HepG2 (cell line): Measurements from ENCODE around the gene PCYT2. TPM values are rescaled to one million over a fixed set of nuclear protein-coding genes. Genes with fewer than 3 reads are reported as not detected.

ENCODE experiments used
- CEBPG ChIP-seq: IDR thresholded peaks from 2 replicates; pipeline ENCODE4 v1.6.1; 2016
- ELF4 ChIP-seq: sonication (generic); formaldehyde crosslinking; IDR thresholded peaks from 2 replicates; pipeline ENCODE4 v1.5.0; 2020; ENCODE audit warnings: missing genetic modification reagents, mild to moderate bottlenecking, moderate library complexity, borderline replicate concordance
- FOXA3 ChIP-seq: IDR thresholded peaks from 2 replicates; pipeline ENCODE4 v1.6.1; 2016; ENCODE audit warnings: missing genetic modification reagents, missing compliant biosample characterization
- GATAD1 ChIP-seq: IDR thresholded peaks from 2 replicates; pipeline ENCODE4 v1.6.1; 2016; ENCODE audit warnings: missing genetic modification reagents, missing compliant biosample characterization
- GFI1 ChIP-seq: sonication (generic); formaldehyde crosslinking; IDR thresholded peaks from 2 replicates; pipeline ENCODE4 v1.5.0; 2020; ENCODE audit warnings: missing genetic modification reagents, mild to moderate bottlenecking, borderline replicate concordance
- HES4 ChIP-seq: sonication (generic); formaldehyde crosslinking; IDR thresholded peaks from 2 replicates; pipeline ENCODE4 v1.9.0; 2021; ENCODE audit warnings: mild to moderate bottlenecking, missing genetic modification reagents, borderline replicate concordance
- HNRNPL ChIP-seq: fragments of 200-400 bp; formaldehyde crosslinking; IDR thresholded peaks from 2 replicates; pipeline ENCODE4 v1.6.1; 2017; ENCODE audit warnings: mild to moderate bottlenecking, low read depth, low read length
- MIER3 ChIP-seq: IDR thresholded peaks from 2 replicates; pipeline ENCODE4 v1.6.1; 2016; ENCODE audit warnings: missing compliant biosample characterization, borderline replicate concordance
- NR2F1 ChIP-seq, 2 experiments: fragments of 450-650 bp in 1 of 2; formaldehyde crosslinking in 1 of 2; IDR thresholded peaks; 2 replicates each; pipeline versions ENCODE4 v1.5.0 to v1.6.1; 2016 to 2020; ENCODE audit warnings: mild to moderate bottlenecking in 1 of 2, missing compliant biosample characterization in 1 of 2, missing genetic modification reagents in 1 of 2, moderate library complexity in 1 of 2
- PAF1 ChIP-seq: IDR thresholded peaks from 2 replicates; pipeline ENCODE4 v1.6.1; 2016; ENCODE audit warnings: missing genetic modification reagents, missing compliant biosample characterization
- TBP ChIP-seq: sonication (generic); formaldehyde crosslinking; IDR thresholded peaks from 2 replicates; pipeline ENCODE4 v1.5.0; 2020; ENCODE audit warnings: missing genetic modification reagents
- ZNF138 ChIP-seq: sonication (generic); formaldehyde crosslinking; IDR thresholded peaks from 2 replicates; pipeline ENCODE4 v1.5.0; 2020; ENCODE audit warnings: mild to moderate bottlenecking, low read depth, missing genetic modification reagents
- ZNF3 ChIP-seq: IDR thresholded peaks from 2 replicates; pipeline ENCODE4 v1.7.0; 2017; ENCODE audit warnings: inconsistent platforms
- ZNF431 ChIP-seq: sonication (generic); formaldehyde crosslinking; IDR thresholded peaks from 2 replicates; pipeline ENCODE4 v1.9.0; 2022; ENCODE audit warnings: missing genetic modification reagents, low read depth, mild to moderate bottlenecking, borderline replicate concordance
- ZNF501 ChIP-seq: sonication (generic); formaldehyde crosslinking; IDR thresholded peaks from 2 replicates; pipeline ENCODE4 v1.5.1; 2020; ENCODE audit warnings: mild to moderate bottlenecking, moderate library complexity, missing genetic modification reagents
- ZNF512B ChIP-seq: sonication (generic); formaldehyde crosslinking; IDR thresholded peaks from 2 replicates; pipeline ENCODE4 v1.5.1; 2020; ENCODE audit warnings: missing genetic modification reagents, mild to moderate bottlenecking, borderline replicate concordance
- ZNF547 ChIP-seq: sonication (generic); formaldehyde crosslinking; IDR thresholded peaks from 2 replicates; pipeline ENCODE4 v1.5.1; 2020; ENCODE audit warnings: mild to moderate bottlenecking, missing genetic modification reagents
- ZNF776 ChIP-seq: sonication (generic); formaldehyde crosslinking; IDR thresholded peaks from 2 replicates; pipeline ENCODE4 v1.4.0; 2020; ENCODE audit warnings: mild to moderate bottlenecking, missing genetic modification reagents
- ZNF841 ChIP-seq: sonication (generic); formaldehyde crosslinking; IDR thresholded peaks from 2 replicates; pipeline ENCODE4 v1.8.1; 2023; ENCODE audit warnings: missing genetic modification reagents, borderline replicate concordance
- polyA plus RNA-seq, 8 experiments: library from polyadenylated mRNA; depleted of rRNA in 3 of 8; stranded (reverse) in 7 of 8; unstranded in 1 of 8; fragments of >200 nt; fragmentation: Illumina TruSeq in 4 of 8; extraction: Trizol in 4 of 8; gene quantifications; 2 replicates each; pipeline versions ENCODE4 v1.2.1 to v1.2.3, GENCODE V29; 2011 to 2016; ENCODE audit warnings: low read depth in 4 of 8, missing spikeins in 1 of 8, mixed read lengths in 1 of 8; ENCODE audit not compliant: insufficient read depth in 1 of 8
- total RNA-seq, 5 experiments: library from RNA; depleted of rRNA; stranded (reverse); fragments of >200 nt; fragmentation: Illumina TruSeq; extraction: Trizol; gene quantifications; 2 replicates each; pipeline ENCODE4 v1.2.3, GENCODE V29; 2016; ENCODE audit warnings: low read depth in 1 of 5
- TF ChIP-seq, protein P1 (sequence below): sonication (generic); formaldehyde crosslinking; IDR thresholded peaks from 2 replicates; pipeline ENCODE4 v1.8.1; 2022; ENCODE audit warnings: low read depth, mild to moderate bottlenecking, missing genetic modification reagents
- TF ChIP-seq, protein P2 (sequence below): sonication (generic); formaldehyde crosslinking; IDR thresholded peaks from 2 replicates; pipeline ENCODE4 v1.4.0; 2020; ENCODE audit warnings: missing genetic modification reagents
- TF ChIP-seq, protein P3 (sequence below): sonication (generic); formaldehyde crosslinking; IDR thresholded peaks from 2 replicates; pipeline ENCODE4 v1.8.1; 2023; ENCODE audit warnings: mild to moderate bottlenecking, missing genetic modification reagents

PCYT2 gene
- total and polyA plus RNA-seq, 2 of the 13 experiments (the other 11 are each of a cell fraction or from before 2014, with no cell fraction given), result 147 to 297 TPM

- TF ChIP-seq TBP (CRISPR knock-in tag) (no peak), ELF4 (CRISPR knock-in tag) (no peak), MIER3 (CRISPR knock-in tag) (no peak), FOXA3 (CRISPR knock-in tag) (peak; percentile 15; the same call in 1 of the 2 replicates), ZNF138 (CRISPR knock-in tag) (peak; percentile 42; the same call in 1 of the 2 replicates), ZNF841 (CRISPR knock-in tag) (no peak), ZNF776 (CRISPR knock-in tag) (no peak), GFI1 (CRISPR knock-in tag) (no peak), NR2F1 (CRISPR knock-in tag; IDR thresholded peaks at IDR 0.05) (no peak), ZNF547 (CRISPR knock-in tag) (0 out of 2 replicates have a peak, but pooled peaks have one; percentile 76), GATAD1 (CRISPR knock-in tag) (0 out of 2 replicates have a peak, but pooled peaks have one; percentile 42), HES4 (CRISPR knock-in tag) (peak; percentile 33; the same call in 1 of the 2 replicates), ZNF512B (CRISPR knock-in tag) (no peak), ZNF431 (CRISPR knock-in tag) (no peak), ZNF3 (CRISPR knock-in tag) (no peak), HNRNPL (peak; percentile 81; the same call in 1 of the 2 replicates), ZNF501 (CRISPR knock-in tag) (no peak; the same call in none of the 2 replicates), PAF1 (CRISPR knock-in tag) (no peak), CEBPG (CRISPR knock-in tag) (no peak)
- TF ChIP-seq, protein P1, sequence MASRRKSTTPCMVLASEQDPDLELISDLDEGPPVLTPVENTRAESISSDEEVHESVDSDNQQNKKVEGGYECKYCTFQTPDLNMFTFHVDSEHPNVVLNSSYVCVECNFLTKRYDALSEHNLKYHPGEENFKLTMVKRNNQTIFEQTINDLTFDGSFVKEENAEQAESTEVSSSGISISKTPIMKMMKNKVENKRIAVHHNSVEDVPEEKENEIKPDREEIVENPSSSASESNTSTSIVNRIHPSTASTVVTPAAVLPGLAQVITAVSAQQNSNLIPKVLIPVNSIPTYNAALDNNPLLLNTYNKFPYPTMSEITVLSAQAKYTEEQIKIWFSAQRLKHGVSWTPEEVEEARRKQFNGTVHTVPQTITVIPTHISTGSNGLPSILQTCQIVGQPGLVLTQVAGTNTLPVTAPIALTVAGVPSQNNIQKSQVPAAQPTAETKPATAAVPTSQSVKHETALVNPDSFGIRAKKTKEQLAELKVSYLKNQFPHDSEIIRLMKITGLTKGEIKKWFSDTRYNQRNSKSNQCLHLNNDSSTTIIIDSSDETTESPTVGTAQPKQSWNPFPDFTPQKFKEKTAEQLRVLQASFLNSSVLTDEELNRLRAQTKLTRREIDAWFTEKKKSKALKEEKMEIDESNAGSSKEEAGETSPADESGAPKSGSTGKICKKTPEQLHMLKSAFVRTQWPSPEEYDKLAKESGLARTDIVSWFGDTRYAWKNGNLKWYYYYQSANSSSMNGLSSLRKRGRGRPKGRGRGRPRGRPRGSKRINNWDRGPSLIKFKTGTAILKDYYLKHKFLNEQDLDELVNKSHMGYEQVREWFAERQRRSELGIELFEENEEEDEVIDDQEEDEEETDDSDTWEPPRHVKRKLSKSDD, result peak; percentile 59; the same call in 1 of the 2 replicates
- TF ChIP-seq, protein P2, sequence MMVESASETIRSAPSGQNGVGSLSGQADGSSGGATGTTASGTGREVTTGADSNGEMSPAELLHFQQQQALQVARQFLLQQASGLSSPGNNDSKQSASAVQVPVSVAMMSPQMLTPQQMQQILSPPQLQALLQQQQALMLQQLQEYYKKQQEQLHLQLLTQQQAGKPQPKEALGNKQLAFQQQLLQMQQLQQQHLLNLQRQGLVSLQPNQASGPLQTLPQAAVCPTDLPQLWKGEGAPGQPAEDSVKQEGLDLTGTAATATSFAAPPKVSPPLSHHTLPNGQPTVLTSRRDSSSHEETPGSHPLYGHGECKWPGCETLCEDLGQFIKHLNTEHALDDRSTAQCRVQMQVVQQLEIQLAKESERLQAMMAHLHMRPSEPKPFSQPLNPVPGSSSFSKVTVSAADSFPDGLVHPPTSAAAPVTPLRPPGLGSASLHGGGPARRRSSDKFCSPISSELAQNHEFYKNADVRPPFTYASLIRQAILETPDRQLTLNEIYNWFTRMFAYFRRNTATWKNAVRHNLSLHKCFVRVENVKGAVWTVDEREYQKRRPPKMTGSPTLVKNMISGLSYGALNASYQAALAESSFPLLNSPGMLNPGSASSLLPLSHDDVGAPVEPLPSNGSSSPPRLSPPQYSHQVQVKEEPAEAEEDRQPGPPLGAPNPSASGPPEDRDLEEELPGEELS, result no peak
- TF ChIP-seq, protein P3, sequence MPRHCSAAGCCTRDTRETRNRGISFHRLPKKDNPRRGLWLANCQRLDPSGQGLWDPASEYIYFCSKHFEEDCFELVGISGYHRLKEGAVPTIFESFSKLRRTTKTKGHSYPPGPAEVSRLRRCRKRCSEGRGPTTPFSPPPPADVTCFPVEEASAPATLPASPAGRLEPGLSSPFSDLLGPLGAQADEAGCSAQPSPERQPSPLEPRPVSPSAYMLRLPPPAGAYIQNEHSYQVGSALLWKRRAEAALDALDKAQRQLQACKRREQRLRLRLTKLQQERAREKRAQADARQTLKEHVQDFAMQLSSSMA (CRISPR knock-in tag), result peak; percentile 85; the same call in 1 of the 2 replicates
These were observed 17.5 kb upstream of the PCYT2 start (continued) for GRCh38 chr17:81928544-81929252.
